Suppressor macrophage treated with lipopolysaccharide for 4 hours (primary cell): ENCODE results near the gene GSK3A.

Experiments used
- DNase-seq: peaks from one replicate; pipeline ENCODE4 v3.0.0-alpha.2; 2020

The GSK3A gene

DNA sequence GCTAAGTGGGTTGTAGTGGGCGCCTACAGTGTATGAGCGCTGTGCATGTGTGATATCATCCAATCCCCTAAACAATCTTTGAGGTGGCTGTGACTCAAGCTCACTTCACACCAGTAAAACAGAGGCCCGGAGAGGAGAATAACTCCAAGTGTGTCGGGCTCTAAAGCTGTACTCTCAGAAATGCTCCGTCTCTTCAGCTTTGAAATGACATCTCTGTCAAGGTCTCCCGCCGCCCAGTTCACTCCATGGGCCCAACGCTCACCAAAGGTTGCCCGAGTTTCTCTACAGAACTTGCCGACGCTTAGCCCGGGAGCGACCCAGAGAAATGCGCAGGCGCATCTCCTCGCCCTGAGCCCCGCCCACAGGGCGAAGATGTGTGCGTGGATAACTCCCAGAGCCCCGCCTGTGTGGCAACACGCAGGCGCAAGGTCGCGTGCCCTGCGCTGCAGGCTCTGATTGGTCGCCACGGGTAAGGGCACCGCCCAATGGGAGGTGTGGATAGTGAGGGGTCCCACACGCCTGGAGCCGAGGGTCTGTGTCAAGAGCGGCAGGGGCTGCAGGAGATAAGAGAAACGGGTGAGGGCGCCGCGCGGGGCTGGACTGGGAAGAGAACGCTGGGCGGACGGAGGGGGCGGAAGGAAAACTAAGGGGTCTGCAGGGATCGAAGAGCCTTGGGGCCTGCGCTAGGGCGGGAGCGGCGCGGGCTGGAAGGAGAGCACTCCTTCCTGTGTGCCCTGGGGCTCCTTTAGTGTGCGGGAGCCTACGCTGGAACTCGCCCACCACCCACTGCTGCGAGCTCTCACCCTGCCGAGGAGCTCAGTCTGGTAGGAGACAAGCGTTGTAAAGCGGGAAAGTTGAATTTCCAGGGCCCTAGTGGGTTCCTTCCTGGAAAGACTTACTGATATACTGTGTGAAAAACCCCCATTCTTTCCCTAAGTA, 22.3 kb downstream of the GSK3A start, which contains the start of gene ZNF526:
TSS of gene ZNF526 (plus strand) at position 501 of the 939 bp plus-strand sequence. CDS start 4,092 bp downstream, outside the sequence.
- DNase-seq, result peak; percentile 98

DNA sequence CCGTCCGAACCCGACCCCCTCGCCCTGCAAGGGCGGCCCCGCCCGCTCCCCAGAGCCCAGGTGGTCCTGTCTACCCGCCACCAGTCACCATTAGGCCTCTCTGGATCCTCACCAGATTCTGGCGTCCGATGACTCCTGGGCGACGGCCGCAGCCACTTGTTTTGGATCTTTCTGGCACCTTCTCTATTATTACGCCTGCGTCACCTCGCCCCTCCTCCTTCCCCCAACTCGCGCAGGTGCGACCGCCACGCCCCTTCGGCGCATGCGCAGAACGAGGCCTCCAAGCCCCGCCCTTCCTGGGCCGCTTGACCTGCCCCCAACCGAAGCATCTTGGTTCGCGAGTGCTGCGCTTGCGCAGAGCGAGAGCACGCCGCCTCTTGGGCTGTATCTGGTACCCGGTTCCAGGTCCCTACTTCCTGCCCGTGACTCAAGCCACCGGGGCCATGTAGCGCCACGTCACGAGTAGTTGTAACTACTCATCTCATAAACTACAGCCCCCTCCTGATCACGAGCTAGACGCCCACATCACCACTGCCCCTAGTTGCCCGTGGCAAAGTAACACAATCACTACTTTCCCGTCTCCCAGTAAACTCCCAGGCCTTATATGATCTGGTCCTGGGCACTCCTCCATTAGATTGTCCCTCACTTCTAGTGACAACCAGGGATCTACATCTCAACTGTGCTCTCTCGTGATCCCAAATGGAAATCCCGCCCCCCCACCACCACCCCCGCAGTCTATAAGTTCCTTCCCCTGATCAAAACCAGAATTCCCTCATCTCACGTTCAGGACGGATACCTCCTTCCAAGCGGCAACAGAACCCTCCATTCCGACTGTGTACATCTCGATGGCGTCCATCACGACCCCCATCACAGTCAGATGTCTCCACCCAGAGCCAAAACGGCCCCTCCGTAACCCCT, 24.6 kb downstream of the GSK3A start, which contains the start of gene DEDD2:
TSS of gene DEDD2 (minus strand) at position 158 of the 918 bp plus-strand sequence. CDS start 670 bp downstream, outside the sequence.
- peak; percentile 99 for DNase-seq

DNA sequence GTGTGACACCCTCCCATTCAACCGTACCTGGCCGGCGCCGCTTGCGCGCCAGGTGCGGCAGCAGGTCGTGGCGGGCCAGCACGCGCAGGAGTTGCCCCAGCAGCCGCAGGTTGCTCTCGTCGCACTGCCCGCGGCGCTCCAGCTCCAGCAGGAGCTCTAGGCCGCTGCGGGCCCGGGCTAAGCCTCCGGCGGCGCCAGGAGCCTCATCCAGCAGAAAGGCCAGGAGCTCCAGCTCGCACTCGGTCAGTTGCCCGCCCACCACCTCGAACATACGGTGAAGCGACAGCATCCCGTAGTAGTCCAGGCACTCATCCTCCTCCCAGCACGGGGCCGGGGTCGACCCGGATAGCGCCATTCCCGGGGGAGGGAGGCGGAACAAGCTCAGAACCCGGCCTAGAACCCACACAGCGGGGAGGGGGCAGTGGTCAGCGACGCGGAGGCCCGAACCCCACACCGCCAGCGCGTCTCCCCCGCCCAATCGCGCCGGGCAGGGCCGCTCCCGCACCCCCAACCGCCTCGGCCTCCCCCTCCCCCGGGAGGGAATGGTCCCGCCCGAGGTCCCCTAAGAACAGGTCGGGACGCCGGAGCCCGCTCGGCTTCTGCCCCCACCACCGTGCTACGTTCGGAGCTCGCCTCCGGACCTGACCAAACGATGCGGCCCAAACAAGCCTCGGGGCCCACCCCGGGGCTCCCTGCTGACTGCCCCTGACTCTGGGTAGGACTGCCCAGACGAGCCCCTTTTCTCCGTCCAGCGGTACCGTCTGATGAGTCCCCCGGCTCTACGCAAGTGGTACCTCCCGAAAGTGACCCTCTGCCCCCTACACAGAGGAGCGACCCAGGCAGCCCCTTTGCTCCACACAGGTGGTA, 25.5 kb downstream of the GSK3A start:
- peak; percentile 41 for DNase-seq

DNA sequence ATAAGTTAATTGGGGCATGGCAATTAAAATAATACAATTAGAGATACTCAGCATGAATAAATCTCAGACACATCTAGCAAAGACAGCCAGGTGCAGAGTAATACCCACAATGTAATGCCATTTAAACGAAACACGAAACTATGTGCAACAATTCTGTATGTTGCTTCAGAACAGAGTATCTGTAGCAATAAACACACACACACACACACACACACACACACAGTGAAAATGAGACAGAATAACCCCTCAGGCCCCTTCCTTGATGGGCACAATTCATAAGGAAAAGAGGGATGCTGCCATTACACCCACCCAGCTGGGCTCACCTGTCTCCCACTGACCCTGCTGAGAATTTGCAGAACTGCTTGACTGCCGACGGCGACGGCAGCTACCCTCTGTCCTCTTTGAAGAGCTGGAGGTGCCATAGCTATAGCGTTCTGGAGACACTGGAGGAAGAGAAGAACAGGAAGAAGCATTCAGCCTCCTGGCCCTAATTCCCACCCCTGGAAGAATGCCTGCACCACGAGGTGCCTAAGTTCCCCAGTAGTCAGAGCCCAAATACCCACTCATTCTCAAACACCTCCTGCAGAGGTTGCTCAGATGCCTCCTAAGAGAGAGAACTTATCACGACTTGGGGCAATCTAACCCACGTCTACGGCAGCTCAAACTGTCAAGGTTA, 27.5 kb downstream of the GSK3A start:
- DNase-seq, result no peak

GRCh38 chr19:42212886-42213285, 29.5 kb downstream of the GSK3A start:
- peak; percentile 55 for DNase-seq

- no peak for DNase-seq
Observed at GRCh38 chr19:42208612-42209011, 33.8 kb downstream of the GSK3A start.

GRCh38 chr19:42207767-42208271, 34.6 kb downstream of the GSK3A start:
- peak; percentile 81 for DNase-seq

GRCh38 chr19:42206871-42207755, 35.3 kb downstream of the GSK3A start:
- DNase-seq, result no peak

DNA sequence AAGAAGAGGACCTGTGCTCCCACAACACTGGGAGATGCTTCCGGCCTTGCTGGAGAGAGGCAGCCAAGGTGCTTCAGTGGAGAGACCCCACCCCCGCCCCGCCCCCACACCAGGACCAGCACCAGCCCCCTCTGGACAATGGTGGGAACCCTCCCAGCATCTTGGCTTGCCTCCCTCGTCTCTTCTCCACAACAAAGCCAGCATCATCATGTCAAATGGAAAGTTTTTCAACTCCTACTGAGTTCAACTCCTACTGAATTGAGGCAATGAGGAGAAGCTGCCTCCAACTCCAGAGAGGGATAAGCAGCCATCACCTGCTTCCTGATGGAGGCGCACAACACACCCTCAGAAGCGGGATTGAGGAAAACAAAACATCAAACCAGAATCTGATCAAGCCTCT, 37.7 kb downstream of the GSK3A start:
- DNase-seq, result no peak

DNA sequence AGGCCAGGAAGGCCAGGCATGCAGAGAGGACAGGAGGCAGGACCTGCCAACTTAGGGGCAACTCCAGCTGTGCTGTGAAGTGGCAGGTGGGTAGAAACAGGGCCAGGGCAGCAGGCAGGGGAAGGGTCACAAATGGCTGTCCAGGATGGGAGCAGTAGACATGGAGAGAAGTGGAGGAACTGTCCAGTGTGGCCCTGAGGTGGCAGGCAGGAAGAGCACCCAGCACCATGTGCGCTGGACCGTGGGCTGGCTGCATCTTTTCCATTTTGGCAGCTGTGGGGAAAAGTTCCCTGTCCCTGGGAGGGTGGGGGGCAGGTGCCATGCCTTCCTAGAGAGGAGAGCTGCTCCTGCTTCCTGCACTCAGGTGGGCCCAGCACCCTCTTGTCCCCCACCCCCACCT, 38.7 kb downstream of the GSK3A start:
- no peak for DNase-seq

- peak; percentile 45 for DNase-seq
Observed at GRCh38 chr19:42202290-42202880, 40.0 kb downstream of the GSK3A start.

GRCh38 chr19:42201489-42202289, 40.7 kb downstream of the GSK3A start:
- peak; percentile 92 for DNase-seq

GRCh38 chr19:42200116-42200715, 42.2 kb downstream of the GSK3A start:
- no peak for DNase-seq

DNA sequence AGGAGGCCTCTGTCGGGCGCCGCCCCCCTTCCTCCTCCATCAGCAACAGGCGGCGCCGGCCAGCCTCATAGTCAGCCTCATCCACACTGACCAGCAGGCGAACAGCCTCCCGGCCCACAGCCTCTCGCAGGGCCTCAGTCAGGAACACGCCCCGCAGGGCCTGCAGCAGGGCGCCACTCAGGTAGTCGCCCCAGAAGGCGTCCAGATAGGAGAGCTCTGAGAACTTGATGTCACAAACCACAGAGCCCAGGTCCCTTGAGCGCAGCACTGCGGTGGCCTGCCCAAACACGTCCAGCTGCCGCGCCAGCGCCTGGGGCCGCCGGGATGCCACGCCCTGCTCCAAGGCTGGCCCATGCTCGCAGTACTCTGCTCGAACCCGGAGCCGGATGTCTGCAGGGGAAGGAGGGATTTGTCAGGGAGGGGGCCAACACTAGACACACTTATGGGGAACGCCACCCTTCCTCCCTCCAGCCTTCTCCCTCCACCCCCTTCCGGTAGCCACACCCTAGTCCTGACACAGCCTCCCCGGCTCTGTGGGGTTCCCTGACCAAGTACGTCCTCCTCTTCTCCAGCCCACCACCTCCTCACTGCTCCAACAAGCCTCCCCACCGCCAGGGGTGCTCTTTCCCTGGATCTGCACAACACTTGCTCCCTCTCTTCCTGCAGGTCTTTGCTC, 42.8 kb downstream of the GSK3A start:
- DNase-seq, result peak; percentile 57

GRCh38 chr19:42198676-42199439, 43.5 kb downstream of the GSK3A start:
- DNase-seq, result no peak

DNA sequence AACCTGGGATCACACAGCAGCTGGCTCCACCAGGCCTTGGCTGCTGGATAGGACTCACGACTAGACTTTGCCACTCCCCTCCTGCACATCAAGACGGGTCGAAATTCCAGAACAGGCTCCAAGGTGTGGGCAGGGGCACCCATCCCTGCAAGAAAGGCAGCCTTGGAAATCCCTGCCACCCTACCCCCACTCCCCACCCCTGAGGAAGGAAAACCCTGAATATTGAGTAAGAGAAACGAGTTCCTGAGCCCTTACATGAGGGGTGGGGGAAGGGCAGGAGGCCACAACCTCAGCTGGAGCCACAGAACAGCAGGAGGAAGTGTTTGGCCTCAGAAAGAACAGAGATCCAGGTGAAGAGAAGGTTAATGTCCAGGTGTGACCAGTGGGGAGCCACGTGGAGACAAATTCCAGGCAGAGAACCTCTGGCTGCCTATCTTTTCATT, 45.0 kb downstream of the GSK3A start:
- DNase-seq, result peak; percentile 31
